Lung (tissue), 12 donors: ENCODE measurements around the gene DCDC2. TPM values are rescaled to one million over a fixed set of nuclear protein-coding genes. Genes with fewer than 3 reads are reported as not detected.

Source experiments
- ATAC-seq: fragments of 200-7000 bp; cut with Tn5 transposase; one replicate; pipeline ENCODE4 v1.9.1; 2020; ENCODE audit warnings: moderate number of reproducible peaks; ENCODE audit not compliant: insufficient read depth, low FRiP score
- DNase-seq, 3 donors: peaks; one replicate each; pipeline ENCODE4 v3.0.0-alpha.2; 2013 to 2017
- H3K27ac ChIP-seq, 2 donors: one replicate each; pipeline ENCODE4 v1.5.1; 2013; ENCODE audit warnings: mild to moderate bottlenecking in 2 of 2, moderate library complexity in 2 of 2, control low read depth in 1 of 2, inconsistent platforms in 1 of 2, low read depth in 1 of 2, low read length in 1 of 2
- H3K27me3 ChIP-seq, 3 donors: one replicate each; pipeline ENCODE4 v1.5.1; 2013; ENCODE audit warnings: low read length in 2 of 3; ENCODE audit not compliant: control insufficient read depth in 3 of 3, insufficient read depth in 3 of 3
- H3K36me3 ChIP-seq, 4 donors: one replicate each; pipeline ENCODE4 v1.5.1; 2013; ENCODE audit warnings: low read length in 4 of 4, mild to moderate bottlenecking in 1 of 4, moderate library complexity in 1 of 4; ENCODE audit not compliant: control insufficient read depth in 4 of 4, insufficient read depth in 4 of 4
- H3K4me1 ChIP-seq, 5 donors: one replicate each; pipeline ENCODE4 v1.5.1; 2013; ENCODE audit warnings: low read length in 5 of 5, mild to moderate bottlenecking in 2 of 5, moderate library complexity in 1 of 5; ENCODE audit not compliant: control insufficient read depth in 5 of 5, insufficient read depth in 5 of 5
- H3K4me3 ChIP-seq: one replicate; pipeline ENCODE4 v1.5.1; 2013; ENCODE audit warnings: mild to moderate bottlenecking, control low read depth, moderate library complexity
- H3K9ac ChIP-seq, 2 donors: one replicate each; pipeline ENCODE4 v1.5.1; 2013; ENCODE audit warnings: low read length in 2 of 2, control low read depth in 1 of 2; ENCODE audit not compliant: insufficient read depth in 1 of 2
- H3K9me3 ChIP-seq, 4 donors: one replicate each; pipeline ENCODE4 v1.5.1; 2013; ENCODE audit warnings: low read length in 3 of 4, mild to moderate bottlenecking in 1 of 4, moderate library complexity in 1 of 4; ENCODE audit not compliant: control insufficient read depth in 4 of 4, insufficient read depth in 3 of 4
- WGBS, 2 donors: extraction: QIAGEN DNeasy Blood & Tissue Kit; methylation state at CpG; one replicate each; pipeline ENCODE4 v1.1.7; 2013; 5-methylcytosine and 5-hydroxymethylcytosine counted together
- polyA plus RNA-seq, 2 donors: library from polyadenylated mRNA; stranded (reverse); fragments of 200-250 nt; gene quantifications; one replicate each; pipeline ENCODE4 v1.2.1, GENCODE V29; 2013
- total RNA-seq, 2 donors: library from RNA; depleted of rRNA in 1 of 2; stranded (reverse); fragments of >200 nt in 1 of 2; gene quantifications; one replicate each; pipeline ENCODE4 v1.2.1, GENCODE V29; 2014 to 2021
- TF ChIP-seq, protein P1 (sequence below): IDR thresholded peaks from 2 replicates; pipeline ENCODE4 v1.5.1; 2012; ENCODE audit warnings: mild to moderate bottlenecking; ENCODE audit errors: control extremely low read depth, extremely low read depth
- donor health status: control.
- donor health status: control.
- donor health status: Bipolar disorder and iron deficiency.
- donor health status: healthy.
- donor health status: DM: yes; HTN: yes; CAD: no.

DCDC2 gene
- total and polyA plus RNA-seq, 4 donors: 2.3 to 14.2 (median 6.2) TPM

DNA sequence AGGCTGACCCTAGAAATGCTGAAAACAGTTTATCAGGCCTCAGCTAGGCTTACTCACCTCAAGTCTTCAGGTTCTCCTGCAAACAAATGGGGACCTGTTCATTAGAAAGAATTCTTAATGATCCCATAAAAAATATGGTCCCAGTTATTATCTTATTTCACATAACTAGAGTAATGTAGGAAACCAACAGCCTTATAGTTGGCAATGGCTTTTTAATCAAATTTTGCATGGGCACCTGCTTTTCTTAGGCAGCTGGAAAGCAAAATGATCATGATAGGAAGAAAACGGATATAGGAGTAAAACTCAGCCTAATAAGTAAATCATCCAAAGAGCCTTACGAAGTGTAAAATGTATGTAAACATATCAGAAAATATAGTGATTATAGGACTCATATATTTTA, 230.5 kb downstream of the DCDC2 start:
- no peak overlapping the region for H3K27ac ChIP-seq
- no peak overlapping the region for H3K4me3 ChIP-seq
- ATAC-seq: no peak
- DNase-seq: no peak
- no peaks in the 10 kb centered on the region for H3K27me3 ChIP-seq
- WGBS, 2 donors: 82 to 90% methylated on average over 2 of the region's 2 CpGs
- H3K4me1 ChIP-seq: peaks cover 0 to 6% (median 0%) of the 10 kb centered on the region in 5 donors
- H3K36me3 ChIP-seq: no peaks in the 10 kb centered on the region
- H3K9ac ChIP-seq: no peak overlapping the region
- no peaks in the 10 kb centered on the region for H3K9me3 ChIP-seq
- TF ChIP-seq, protein P1, sequence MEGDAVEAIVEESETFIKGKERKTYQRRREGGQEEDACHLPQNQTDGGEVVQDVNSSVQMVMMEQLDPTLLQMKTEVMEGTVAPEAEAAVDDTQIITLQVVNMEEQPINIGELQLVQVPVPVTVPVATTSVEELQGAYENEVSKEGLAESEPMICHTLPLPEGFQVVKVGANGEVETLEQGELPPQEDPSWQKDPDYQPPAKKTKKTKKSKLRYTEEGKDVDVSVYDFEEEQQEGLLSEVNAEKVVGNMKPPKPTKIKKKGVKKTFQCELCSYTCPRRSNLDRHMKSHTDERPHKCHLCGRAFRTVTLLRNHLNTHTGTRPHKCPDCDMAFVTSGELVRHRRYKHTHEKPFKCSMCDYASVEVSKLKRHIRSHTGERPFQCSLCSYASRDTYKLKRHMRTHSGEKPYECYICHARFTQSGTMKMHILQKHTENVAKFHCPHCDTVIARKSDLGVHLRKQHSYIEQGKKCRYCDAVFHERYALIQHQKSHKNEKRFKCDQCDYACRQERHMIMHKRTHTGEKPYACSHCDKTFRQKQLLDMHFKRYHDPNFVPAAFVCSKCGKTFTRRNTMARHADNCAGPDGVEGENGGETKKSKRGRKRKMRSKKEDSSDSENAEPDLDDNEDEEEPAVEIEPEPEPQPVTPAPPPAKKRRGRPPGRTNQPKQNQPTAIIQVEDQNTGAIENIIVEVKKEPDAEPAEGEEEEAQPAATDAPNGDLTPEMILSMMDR: no peak

DNA sequence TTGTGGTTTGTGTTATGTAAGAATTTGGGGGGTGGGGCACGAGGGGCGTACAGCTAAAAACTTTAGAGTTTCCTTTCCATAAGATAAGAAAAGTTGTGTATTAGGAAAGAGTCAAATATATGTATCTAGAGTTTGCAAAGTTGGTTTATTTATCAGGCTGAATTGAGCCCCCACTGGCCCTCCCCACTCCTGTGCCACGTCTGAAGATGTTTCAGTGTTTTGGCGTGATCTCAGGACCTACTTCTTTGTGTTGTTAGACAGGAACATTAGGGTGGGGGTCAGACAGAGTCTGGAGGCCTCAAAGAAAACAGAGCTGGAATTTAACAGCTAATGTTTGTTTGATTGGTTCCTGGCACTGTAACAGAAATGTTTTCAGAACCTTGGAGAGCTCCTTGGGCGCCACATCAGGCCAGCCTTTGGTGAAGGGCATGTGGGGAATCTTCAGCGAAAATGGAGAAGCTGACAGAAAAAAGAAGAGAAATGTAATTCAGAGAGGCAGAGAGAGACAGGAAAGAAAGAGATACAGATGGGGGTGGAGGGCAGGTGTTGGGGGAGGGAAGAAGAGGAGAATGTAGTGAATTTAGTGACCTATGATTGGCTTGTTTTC, 231.2 kb downstream of the DCDC2 start:
- Histone ChIP-seq H3K27me3 (no peaks in the 10 kb centered on the region), H3K4me1 (peaks cover 0 to 6% (median 0%) of the 10 kb centered on the region in 5 donors), H3K36me3 (no peaks in the 10 kb centered on the region), H3K4me3 (no peak overlapping the region), H3K9me3 (no peaks in the 10 kb centered on the region), H3K9ac (no peak overlapping the region), H3K27ac (no peak overlapping the region)
- ATAC-seq (no peak), DNase-seq (peak; percentile 82 to 92 (median 91))
- 0 to 1% methylated on average over 6 of the region's 6 CpGs for WGBS, 2 donors
- TF ChIP-seq, protein P1: no peak

DNA sequence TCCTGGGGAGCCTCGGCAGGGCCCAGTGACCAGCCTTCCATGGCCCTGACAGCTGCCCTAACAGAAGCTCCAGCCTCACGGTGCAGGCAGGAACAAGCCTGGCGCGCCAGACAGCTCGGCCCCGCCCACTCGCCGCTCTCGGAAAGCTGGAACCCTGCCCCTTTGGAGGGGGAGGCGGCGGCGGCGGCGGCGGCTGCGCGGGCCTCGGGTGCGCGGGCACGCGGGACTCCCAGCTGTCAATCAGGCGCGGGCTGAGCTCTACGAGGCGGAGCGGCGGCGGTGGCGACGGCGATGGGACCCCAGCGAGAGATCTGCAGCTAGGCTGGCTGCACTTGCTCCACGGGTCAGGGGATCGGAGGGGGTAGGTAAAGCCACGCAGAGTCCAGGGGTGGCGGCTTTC, 231.9 kb downstream of the DCDC2 start, which contains the start of gene NRSN1:
TSS of gene NRSN1 (plus strand) at position 236 of the 400 bp plus-strand sequence. CDS start 8,113 bp downstream, outside the sequence.
- DNase-seq (peak; percentile 17 to 54 (median 26)), ATAC-seq (no peak)
- Histone ChIP-seq H3K27me3 (no peaks in the 10 kb centered on the region), H3K27ac (no peak within 1 kb of the TSS), H3K36me3 (no peaks in the 10 kb centered on the region), H3K4me3 (no peak within 1 kb of the TSS), H3K9me3 (no peaks in the 10 kb centered on the region), H3K9ac (no peak within 1 kb of the TSS), H3K4me1 (peaks cover 0 to 6% (median 0%) of the 10 kb centered on the region in 5 donors)
- 1 to 5% methylated on average over 26 to 37 of the region's 37 CpGs for WGBS, 2 donors
- TF ChIP-seq, protein P1: no peak
